ENCODE measurements around the gene ZNF462.

The ZNF462 gene

GRCh38 chr9:106962615-106963363, 99.8 kb downstream of the ZNF462 start:
- DNase-seq (ENCODE audit: low spot score) (no peak), ATAC-seq (ENCODE audit: low read depth) (no peak)
- no peaks in the 10 kb centered on the region for H3K27me3 ChIP-seq (ENCODE audit: insufficient read depth, poor library complexity, severe bottlenecking)
- no peak for TF ChIP-seq CTCF (IDR thresholded peaks at IDR 0.05; ENCODE audit: poor library complexity, severe bottlenecking)
- no peak overlapping the region for H3K4me3 ChIP-seq (ENCODE audit: severe bottlenecking)
- peak overlapping the region; percentile 40 for H3K27ac ChIP-seq (ENCODE audit: poor library complexity, severe bottlenecking)
- H3K4me1 ChIP-seq (ENCODE audit: insufficient read depth, poor library complexity, severe bottlenecking): peaks cover 35% of the 10 kb centered on the region
- peaks cover 59% of the 10 kb centered on the region for H3K36me3 ChIP-seq (ENCODE audit: low read depth)
- H3K9me3 ChIP-seq (ENCODE audit: severe bottlenecking): no peaks in the 10 kb centered on the region

GRCh38 chr9:106963684-106964083, 100.7 kb downstream of the ZNF462 start:
- H3K4me1 ChIP-seq (ENCODE audit: insufficient read depth, poor library complexity, severe bottlenecking): peaks cover 33% of the 10 kb centered on the region
- ATAC-seq (ENCODE audit: low read depth): no peak
- H3K9me3 ChIP-seq (ENCODE audit: severe bottlenecking): no peaks in the 10 kb centered on the region
- no peak overlapping the region for H3K27ac ChIP-seq (ENCODE audit: poor library complexity, severe bottlenecking)
- no peak for DNase-seq (ENCODE audit: low spot score)
- no peak for TF ChIP-seq CTCF (IDR thresholded peaks at IDR 0.05; ENCODE audit: poor library complexity, severe bottlenecking)
- H3K27me3 ChIP-seq (ENCODE audit: insufficient read depth, poor library complexity, severe bottlenecking): no peaks in the 10 kb centered on the region
- peaks cover 64% of the 10 kb centered on the region for H3K36me3 ChIP-seq (ENCODE audit: low read depth)
- H3K4me3 ChIP-seq (ENCODE audit: severe bottlenecking): no peak overlapping the region

- H3K27ac ChIP-seq (ENCODE audit: poor library complexity, severe bottlenecking): no peak overlapping the region
- peaks cover 32% of the 10 kb centered on the region for H3K4me1 ChIP-seq (ENCODE audit: insufficient read depth, poor library complexity, severe bottlenecking)
- no peaks in the 10 kb centered on the region for H3K27me3 ChIP-seq (ENCODE audit: insufficient read depth, poor library complexity, severe bottlenecking)
- no peaks in the 10 kb centered on the region for H3K9me3 ChIP-seq (ENCODE audit: severe bottlenecking)
- H3K4me3 ChIP-seq (ENCODE audit: severe bottlenecking): no peak overlapping the region
- ATAC-seq (ENCODE audit: low read depth) (no peak), DNase-seq (ENCODE audit: low spot score) (no peak)
- TF ChIP-seq CTCF (IDR thresholded peaks at IDR 0.05; ENCODE audit: poor library complexity, severe bottlenecking): no peak
- peaks cover 64% of the 10 kb centered on the region for H3K36me3 ChIP-seq (ENCODE audit: low read depth)
These were observed 101.4 kb downstream of the ZNF462 start for GRCh38 chr9:106964329-106964728.

- Histone ChIP-seq H3K4me1 (ENCODE audit: insufficient read depth, poor library complexity, severe bottlenecking) (peaks cover 32% of the 10 kb centered on the region), H3K27ac (ENCODE audit: poor library complexity, severe bottlenecking) (no peak overlapping the region), H3K9me3 (ENCODE audit: severe bottlenecking) (no peaks in the 10 kb centered on the region), H3K4me3 (ENCODE audit: severe bottlenecking) (no peak overlapping the region), H3K36me3 (ENCODE audit: low read depth) (peaks cover 62% of the 10 kb centered on the region), H3K27me3 (ENCODE audit: insufficient read depth, poor library complexity, severe bottlenecking) (no peaks in the 10 kb centered on the region)
- TF ChIP-seq CTCF (IDR thresholded peaks at IDR 0.05; ENCODE audit: poor library complexity, severe bottlenecking): no peak
- ATAC-seq (ENCODE audit: low read depth): peak; percentile 92
- no peak for DNase-seq (ENCODE audit: low spot score)
These were observed 102.0 kb downstream of the ZNF462 start for GRCh38 chr9:106964822-106965525.

- no peak for ATAC-seq (ENCODE audit: low read depth)
- Histone ChIP-seq H3K4me1 (ENCODE audit: insufficient read depth, poor library complexity, severe bottlenecking) (peaks cover 31% of the 10 kb centered on the region), H3K27ac (ENCODE audit: poor library complexity, severe bottlenecking) (no peak overlapping the region), H3K27me3 (ENCODE audit: insufficient read depth, poor library complexity, severe bottlenecking) (no peaks in the 10 kb centered on the region), H3K9me3 (ENCODE audit: severe bottlenecking) (no peaks in the 10 kb centered on the region), H3K36me3 (ENCODE audit: low read depth) (peaks cover 62% of the 10 kb centered on the region), H3K4me3 (ENCODE audit: severe bottlenecking) (no peak overlapping the region)
- DNase-seq (ENCODE audit: low spot score): no peak
- no peak for TF ChIP-seq CTCF (IDR thresholded peaks at IDR 0.05; ENCODE audit: poor library complexity, severe bottlenecking)
These were observed 103.5 kb downstream of the ZNF462 start for GRCh38 chr9:106966481-106966880.
